NCI-H526 treated with DMSO at 0.1 percent for 48 hours (cell line): ENCODE results near the gene ALDH1A1.

Source experiments
- DNase-seq: peaks from one replicate; lab custom pipeline; 2025; lab: John Stamatoyannopoulos, UW

ALDH1A1 gene

GRCh38 chr9:72979405-72980100 is 26.7 kb upstream of the ALDH1A1 start:
- peak; percentile 85 for DNase-seq

GRCh38 chr9:72978744-72979143 is 25.9 kb upstream of the ALDH1A1 start:
- DNase-seq: peak; percentile 69

- DNase-seq: no peak
Observed at GRCh38 chr9:72977670-72978069, 24.8 kb upstream of the ALDH1A1 start.

- DNase-seq: no peak
Observed at GRCh38 chr9:72974501-72974900, 21.6 kb upstream of the ALDH1A1 start.

GRCh38 chr9:72972636-72973035 is 19.8 kb upstream of the ALDH1A1 start:
- DNase-seq: no peak

- no peak for DNase-seq
Observed at GRCh38 chr9:72971411-72971810, 18.6 kb upstream of the ALDH1A1 start.

GRCh38 chr9:72960446-72960845 is 7.6 kb upstream of the ALDH1A1 start:
- no peak for DNase-seq

- DNase-seq: no peak
Observed at GRCh38 chr9:72958485-72959281, 5.8 kb upstream of the ALDH1A1 start.

- DNase-seq: no peak
Observed at GRCh38 chr9:72955571-72955970, 2.7 kb upstream of the ALDH1A1 start.

- peak; percentile 52 for DNase-seq
Observed at GRCh38 chr9:72955126-72955455, 2.2 kb upstream of the ALDH1A1 start.

- peak; percentile 79 for DNase-seq
Observed at GRCh38 chr9:72954431-72955125, 1.7 kb upstream of the ALDH1A1 start.

- DNase-seq: no peak
Observed at GRCh38 chr9:72952381-72952690, 517 bp downstream of the ALDH1A1 start.

- no peak for DNase-seq
Observed at GRCh38 chr9:72951520-72952380, 1.1 kb downstream of the ALDH1A1 start.

- peak; percentile 39 for DNase-seq
Observed at GRCh38 chr9:72950875-72951442, 1.9 kb downstream of the ALDH1A1 start.

GRCh38 chr9:72949918-72950325 is 2.9 kb downstream of the ALDH1A1 start:
- no peak for DNase-seq

- DNase-seq: no peak
Observed at GRCh38 chr9:72949244-72949582, 3.6 kb downstream of the ALDH1A1 start.

- DNase-seq: no peak
Observed at GRCh38 chr9:72948575-72949243, 4.1 kb downstream of the ALDH1A1 start.

GRCh38 chr9:72947984-72948465 is 4.8 kb downstream of the ALDH1A1 start:
- DNase-seq: no peak

GRCh38 chr9:72946821-72947220 is 6.0 kb downstream of the ALDH1A1 start:
- DNase-seq: no peak

GRCh38 chr9:72946318-72946717 is 6.5 kb downstream of the ALDH1A1 start:
- no peak for DNase-seq

- DNase-seq: no peak
Observed at GRCh38 chr9:72945391-72945790, 7.5 kb downstream of the ALDH1A1 start.
